ENCODE data around the gene CAMK2B. TPM values are rescaled to one million over a fixed set of nuclear protein-coding genes. Genes with fewer than 3 reads are reported as not detected.

Gene CAMK2B
- total and polyA plus RNA-seq, 5 donors from 2014 or later: not detected

DNA sequence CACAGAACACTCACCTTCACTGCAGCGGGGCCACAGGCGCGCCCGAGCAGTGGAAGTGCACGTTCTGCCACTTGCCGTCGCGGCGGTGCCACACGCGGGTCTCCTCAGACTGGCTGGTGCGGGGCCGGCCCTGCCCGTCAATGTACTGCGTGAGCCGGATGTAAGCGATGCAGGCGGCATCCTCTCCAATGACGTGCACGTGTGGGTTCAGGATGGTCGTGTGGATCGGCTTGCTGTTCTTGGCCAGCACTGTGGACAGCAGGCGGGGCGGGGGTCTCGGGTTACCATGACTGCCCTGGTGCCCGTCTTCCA, 105.4 kb downstream of the CAMK2B start:
- no peak overlapping the region for H3K27ac Mint-ChIP-seq
- DNase-seq (no peak), ATAC-seq (ENCODE audit: low read depth in 2 of 2) (no peak)
- H3K36me3 Mint-ChIP-seq: no peaks in the 10 kb centered on the region
- H3K9me3 ChIP-seq (ENCODE audit: control insufficient read depth in 2 of 2, low read length in 2 of 2): no peaks in the 10 kb centered on the region
- no peaks in the 10 kb centered on the region for H3K4me1 Mint-ChIP-seq
- H3K27ac ChIP-seq (ENCODE audit: insufficient read depth, low read length, poor library complexity, severe bottlenecking): no peak overlapping the region
- no peaks in the 10 kb centered on the region for H3K27me3 Mint-ChIP-seq
- H3K4me3 ChIP-seq (ENCODE audit: low read depth, low read length): no peak overlapping the region
- H3K36me3 ChIP-seq (ENCODE audit: control insufficient read depth, insufficient read depth, low read length): no peaks in the 10 kb centered on the region
- peaks cover 0 to 2% (median 0%) of the 10 kb centered on the region in 7 donors for H3K9me3 Mint-ChIP-seq
- no peaks in the 10 kb centered on the region for H3K4me1 ChIP-seq (ENCODE audit: control insufficient read depth, insufficient read depth, low read length, poor library complexity, severe bottlenecking)
- H3K4me3 Mint-ChIP-seq: no peak overlapping the region
- H3K27me3 ChIP-seq (ENCODE audit: control insufficient read depth, insufficient read depth, low read length): no peaks in the 10 kb centered on the region

GRCh38 chr7:44219371-44220045, 105.9 kb downstream of the CAMK2B start:
- Mint-ChIP-seq H3K36me3 (no peaks in the 10 kb centered on the region), H3K9me3 (peaks cover 0 to 2% (median 0%) of the 10 kb centered on the region in 7 donors)
- ATAC-seq (ENCODE audit: low read depth in 2 of 2): no peak

GRCh38 chr7:44218418-44219201, 106.8 kb downstream of the CAMK2B start:
- H3K27ac ChIP-seq (ENCODE audit: insufficient read depth, low read length, poor library complexity, severe bottlenecking): no peak overlapping the region
- Mint-ChIP-seq H3K4me1 (no peaks in the 10 kb centered on the region), H3K9me3 (peaks cover 0 to 2% (median 0%) of the 10 kb centered on the region in 7 donors), H3K36me3 (peaks cover 5% of the 10 kb centered on the region), H3K27me3 (no peaks in the 10 kb centered on the region), H3K27ac (no peak overlapping the region), H3K4me3 (no peak overlapping the region)
- H3K9me3 ChIP-seq (ENCODE audit: control insufficient read depth in 2 of 2, low read length in 2 of 2): no peaks in the 10 kb centered on the region
- no peak overlapping the region for H3K4me3 ChIP-seq (ENCODE audit: low read depth, low read length)
- peaks cover 6% of the 10 kb centered on the region for H3K36me3 ChIP-seq (ENCODE audit: control insufficient read depth, insufficient read depth, low read length)
- DNase-seq (no peak), ATAC-seq (ENCODE audit: low read depth in 2 of 2) (no peak)
- no peaks in the 10 kb centered on the region for H3K27me3 ChIP-seq (ENCODE audit: control insufficient read depth, insufficient read depth, low read length)
- no peaks in the 10 kb centered on the region for H3K4me1 ChIP-seq (ENCODE audit: control insufficient read depth, insufficient read depth, low read length, poor library complexity, severe bottlenecking)

More at GRCh38 chr7:44219371-44220045, 105.9 kb downstream of the CAMK2B start:
- Histone ChIP-seq H3K4me3 (ENCODE audit: low read depth, low read length) (no peak overlapping the region), H3K4me1 (ENCODE audit: control insufficient read depth, insufficient read depth, low read length, poor library complexity, severe bottlenecking) (no peaks in the 10 kb centered on the region), H3K27ac (ENCODE audit: insufficient read depth, low read length, poor library complexity, severe bottlenecking) (no peak overlapping the region), H3K36me3 (ENCODE audit: control insufficient read depth, insufficient read depth, low read length) (peaks cover 2% of the 10 kb centered on the region), H3K27me3 (ENCODE audit: control insufficient read depth, insufficient read depth, low read length) (no peaks in the 10 kb centered on the region), H3K9me3 (ENCODE audit: control insufficient read depth in 2 of 2, low read length in 2 of 2) (no peaks in the 10 kb centered on the region)
- no peak overlapping the region for H3K4me3 Mint-ChIP-seq
- no peak overlapping the region for H3K27ac Mint-ChIP-seq
- DNase-seq: no peak
- H3K4me1 Mint-ChIP-seq: no peaks in the 10 kb centered on the region
- no peaks in the 10 kb centered on the region for H3K27me3 Mint-ChIP-seq

DNA sequence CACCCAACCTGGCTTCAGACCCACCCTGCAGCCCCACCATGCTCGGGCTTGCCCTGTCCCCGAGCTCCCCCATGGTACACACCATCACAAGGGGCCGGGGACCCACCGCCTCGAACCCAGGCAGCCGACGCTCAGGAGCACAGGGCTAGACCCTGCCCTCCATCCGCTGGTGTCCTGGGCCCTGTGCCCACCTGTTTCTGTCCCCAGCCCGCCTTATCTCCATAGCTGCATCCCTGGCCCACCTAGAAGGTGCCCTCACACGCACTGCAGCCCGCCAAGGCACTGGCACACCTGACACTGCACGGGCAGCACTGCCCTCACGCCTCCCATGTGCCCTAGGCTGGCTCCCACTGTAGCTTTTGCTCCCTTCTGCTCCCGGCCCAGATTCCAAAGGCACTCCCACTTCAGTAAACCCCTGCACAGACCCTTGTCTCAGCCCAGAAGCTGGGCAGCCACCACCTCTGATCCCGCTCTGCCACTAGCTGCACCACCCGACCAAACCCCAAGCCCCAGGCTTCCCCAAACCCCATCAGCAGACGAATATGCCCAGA, 107.5 kb downstream of the CAMK2B start:
- no peak overlapping the region for H3K4me3 ChIP-seq (ENCODE audit: low read depth, low read length)
- H3K36me3 Mint-ChIP-seq: peaks cover 5% of the 10 kb centered on the region
- H3K4me1 ChIP-seq (ENCODE audit: control insufficient read depth, insufficient read depth, low read length, poor library complexity, severe bottlenecking): no peaks in the 10 kb centered on the region
- ATAC-seq (ENCODE audit: low read depth in 2 of 2) (no peak), DNase-seq (no peak)
- peaks cover 0 to 2% (median 0%) of the 10 kb centered on the region in 7 donors for H3K9me3 Mint-ChIP-seq
- H3K27ac ChIP-seq (ENCODE audit: insufficient read depth, low read length, poor library complexity, severe bottlenecking): no peak overlapping the region
- H3K4me3 Mint-ChIP-seq: no peak overlapping the region
- H3K4me1 Mint-ChIP-seq: no peaks in the 10 kb centered on the region
- H3K9me3 ChIP-seq (ENCODE audit: control insufficient read depth in 2 of 2, low read length in 2 of 2): no peaks in the 10 kb centered on the region
- no peaks in the 10 kb centered on the region for H3K27me3 ChIP-seq (ENCODE audit: control insufficient read depth, insufficient read depth, low read length)
- peaks cover 10% of the 10 kb centered on the region for H3K36me3 ChIP-seq (ENCODE audit: control insufficient read depth, insufficient read depth, low read length)
- peak overlapping the region in 1 of 3 donors; percentile 46 for H3K27ac Mint-ChIP-seq
- H3K27me3 Mint-ChIP-seq: no peaks in the 10 kb centered on the region

GRCh38 chr7:44217223-44217714, 108.1 kb downstream of the CAMK2B start:
- Mint-ChIP-seq H3K4me3 (no peak overlapping the region), H3K36me3 (peaks cover 5% of the 10 kb centered on the region), H3K4me1 (no peaks in the 10 kb centered on the region), H3K9me3 (peaks cover 0 to 2% (median 0%) of the 10 kb centered on the region in 7 donors), H3K27ac (no peak overlapping the region), H3K27me3 (no peaks in the 10 kb centered on the region)
- DNase-seq (no peak), ATAC-seq (ENCODE audit: low read depth in 2 of 2) (no peak)
- no peak overlapping the region for H3K4me3 ChIP-seq (ENCODE audit: low read depth, low read length)
- H3K27ac ChIP-seq (ENCODE audit: insufficient read depth, low read length, poor library complexity, severe bottlenecking): no peak overlapping the region
- no peaks in the 10 kb centered on the region for H3K4me1 ChIP-seq (ENCODE audit: control insufficient read depth, insufficient read depth, low read length, poor library complexity, severe bottlenecking)
- H3K9me3 ChIP-seq (ENCODE audit: control insufficient read depth in 2 of 2, low read length in 2 of 2): no peaks in the 10 kb centered on the region
- H3K36me3 ChIP-seq (ENCODE audit: control insufficient read depth, insufficient read depth, low read length): peaks cover 16% of the 10 kb centered on the region
- no peaks in the 10 kb centered on the region for H3K27me3 ChIP-seq (ENCODE audit: control insufficient read depth, insufficient read depth, low read length)

GRCh38 chr7:44216521-44217222, 108.7 kb downstream of the CAMK2B start:
- DNase-seq: no peak
- H3K27ac ChIP-seq (ENCODE audit: insufficient read depth, low read length, poor library complexity, severe bottlenecking): no peak overlapping the region
- peaks cover 22% of the 10 kb centered on the region for H3K36me3 ChIP-seq (ENCODE audit: control insufficient read depth, insufficient read depth, low read length)
- no peaks in the 10 kb centered on the region for H3K27me3 Mint-ChIP-seq
- no peaks in the 10 kb centered on the region for H3K4me1 Mint-ChIP-seq
- H3K27ac Mint-ChIP-seq: no peak overlapping the region
- H3K4me1 ChIP-seq (ENCODE audit: control insufficient read depth, insufficient read depth, low read length, poor library complexity, severe bottlenecking): no peaks in the 10 kb centered on the region
- H3K4me3 ChIP-seq (ENCODE audit: low read depth, low read length): no peak overlapping the region
- H3K27me3 ChIP-seq (ENCODE audit: control insufficient read depth, insufficient read depth, low read length): no peaks in the 10 kb centered on the region
- peaks cover 0 to 2% (median 0%) of the 10 kb centered on the region in 7 donors for H3K9me3 Mint-ChIP-seq
- no peaks in the 10 kb centered on the region for H3K9me3 ChIP-seq (ENCODE audit: control insufficient read depth in 2 of 2, low read length in 2 of 2)
- no peak for ATAC-seq (ENCODE audit: low read depth in 2 of 2)
- H3K4me3 Mint-ChIP-seq: no peak overlapping the region
- peaks cover 6% of the 10 kb centered on the region for H3K36me3 Mint-ChIP-seq

DNA sequence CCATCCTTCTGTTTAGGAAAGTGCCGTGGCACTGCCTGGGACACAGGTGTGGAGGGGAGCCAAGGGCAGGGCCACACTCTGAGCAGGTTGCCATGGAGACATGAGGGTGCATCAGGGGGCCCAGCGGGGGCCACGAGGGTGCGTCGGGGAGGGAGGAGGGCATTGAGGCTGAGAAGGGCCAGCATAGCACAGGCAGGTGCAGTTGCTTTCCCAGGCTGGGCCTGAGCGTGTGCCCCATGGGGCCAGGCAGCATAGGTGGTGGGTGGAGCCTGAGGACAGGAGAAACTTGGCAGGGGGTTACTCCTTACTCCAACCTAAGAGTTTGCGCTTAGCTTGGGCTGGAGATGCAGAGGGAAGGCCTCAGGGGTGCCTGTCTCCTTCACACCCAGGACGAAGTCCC, 109.4 kb downstream of the CAMK2B start:
- Histone ChIP-seq H3K4me3 (ENCODE audit: low read depth, low read length) (no peak overlapping the region), H3K27me3 (ENCODE audit: control insufficient read depth, insufficient read depth, low read length) (no peaks in the 10 kb centered on the region), H3K9me3 (ENCODE audit: control insufficient read depth in 2 of 2, low read length in 2 of 2) (no peaks in the 10 kb centered on the region), H3K36me3 (ENCODE audit: control insufficient read depth, insufficient read depth, low read length) (peaks cover 28% of the 10 kb centered on the region), H3K27ac (ENCODE audit: insufficient read depth, low read length, poor library complexity, severe bottlenecking) (no peak overlapping the region), H3K4me1 (ENCODE audit: control insufficient read depth, insufficient read depth, low read length, poor library complexity, severe bottlenecking) (no peaks in the 10 kb centered on the region)
- DNase-seq (no peak), ATAC-seq (ENCODE audit: low read depth in 2 of 2) (no peak)
- Mint-ChIP-seq H3K27me3 (no peaks in the 10 kb centered on the region), H3K27ac (no peak overlapping the region), H3K36me3 (peaks cover 13% of the 10 kb centered on the region), H3K4me3 (no peak overlapping the region), H3K4me1 (no peaks in the 10 kb centered on the region), H3K9me3 (peaks cover 0 to 2% (median 0%) of the 10 kb centered on the region in 7 donors)

Measured in CD4-positive, CD25-positive, alpha-beta regulatory T cell (primary cell).